K562 (cell line): ENCODE data around the gene DHRS2. TPM values are rescaled to one million over a fixed set of nuclear protein-coding genes. Genes with fewer than 3 reads are reported as not detected.

Experiments
- AFF1 ChIP-seq, 2 experiments: fragments of 450-650 bp; IDR thresholded peaks; 2 replicates each; pipeline ENCODE4 v1.6.1; 2018; ENCODE audit warnings: mild to moderate bottlenecking in 2 of 2, low read depth in 1 of 2; ENCODE audit not compliant: partially characterized antibody in 2 of 2
- ATF1 ChIP-seq, 2 experiments: fragments of 450-650 bp in 1 of 2; IDR thresholded peaks; 2 replicates each; pipeline ENCODE4 v1.6.1; 2016; ENCODE audit warnings: missing compliant biosample characterization in 1 of 2, missing genetic modification characterization in 1 of 2
- BACH1 ChIP-seq: fragments of 200-800 bp; sonication (Bioruptor generic); IDR thresholded peaks from 2 replicates; pipeline ENCODE4 v1.6.1; 2016; ENCODE audit warnings: missing genetic modification characterization, missing compliant biosample characterization
- BCOR ChIP-seq: fragments of 450-650 bp; IDR thresholded peaks from 2 replicates; pipeline ENCODE4 v1.6.1; 2016
- CREBBP ChIP-seq: IDR thresholded peaks from one replicate; pipeline ENCODE4 v1.6.1; 2012; ENCODE audit warnings: low read depth, mild to moderate bottlenecking, control low read depth, inconsistent platforms, low read length
- FOXJ2 ChIP-seq: fragments of 200-800 bp; sonication (Bioruptor generic); IDR thresholded peaks from 2 replicates; pipeline ENCODE4 v1.6.1; 2016; ENCODE audit warnings: missing genetic modification characterization, missing compliant biosample characterization
- HNRNPL ChIP-seq: fragments of 200-400 bp; formaldehyde crosslinking; IDR thresholded peaks from 2 replicates; pipeline ENCODE4 v1.6.1; 2017; ENCODE audit warnings: low read depth, mild to moderate bottlenecking, low read length
- ILK ChIP-seq: fragments of 450-650 bp; IDR thresholded peaks from 2 replicates; pipeline ENCODE4 v1.6.1; 2016; ENCODE audit warnings: missing genetic modification characterization, low read depth, mild to moderate bottlenecking, missing compliant biosample characterization, moderate library complexity, borderline replicate concordance
- KDM4B ChIP-seq, 2 experiments: fragments of 450-650 bp in 1 of 2; sonication (generic) in 1 of 2; IDR thresholded peaks; 2 replicates each; pipeline ENCODE4 v1.6.1; 2016 to 2017; ENCODE audit warnings: borderline replicate concordance in 2 of 2, antibody characterized with exemption in 1 of 2, low read depth in 1 of 2, mild to moderate bottlenecking in 1 of 2
- MXD1 ChIP-seq: fragments of 250-450 bp; sonication (Bioruptor Pico); IDR thresholded peaks from 2 replicates; pipeline ENCODE4 v1.8.0; 2021; ENCODE audit warnings: borderline replicate concordance, mild to moderate bottlenecking, moderate library complexity; ENCODE audit not compliant: poor library complexity, severe bottlenecking
- NFIC ChIP-seq: fragments of 450-650 bp; IDR thresholded peaks from 2 replicates; pipeline ENCODE4 v1.6.1; 2017; ENCODE audit warnings: mild to moderate bottlenecking, inconsistent platforms
- NR2C1 ChIP-seq, 2 experiments: fragments of 450-650 bp; IDR thresholded peaks; 2 replicates each; pipeline ENCODE4 v1.6.1; 2017; ENCODE audit warnings: mild to moderate bottlenecking in 2 of 2, antibody characterized with exemption in 1 of 2, inconsistent platforms in 1 of 2, missing compliant biosample characterization in 1 of 2, missing genetic modification characterization in 1 of 2
- PKNOX1 ChIP-seq: fragments of 450-650 bp; IDR thresholded peaks from 2 replicates; pipeline ENCODE4 v1.6.1; 2016
- SIX5 ChIP-seq, 2 experiments: IDR thresholded peaks; 2 replicates each; pipeline ENCODE4 v1.6.1; 2011; ENCODE audit warnings: low read length in 2 of 2, borderline replicate concordance in 1 of 2, low read depth in 1 of 2, mild to moderate bottlenecking in 1 of 2, moderate library complexity in 1 of 2; ENCODE audit not compliant: insufficient read depth in 1 of 2
- SMARCB1 ChIP-seq: IDR thresholded peaks from 2 replicates; pipeline ENCODE4 v1.6.1; 2011; ENCODE audit warnings: improper control_type of control experiment, low read depth; ENCODE audit not compliant: insufficient read length
- ZBED1 ChIP-seq: IDR thresholded peaks from 2 replicates; pipeline ENCODE4 v1.6.1; 2014
- ZNF280B ChIP-seq: fragments of 250-450 bp; sonication (Bioruptor Pico); IDR thresholded peaks from 2 replicates; pipeline ENCODE4 v1.5.1; 2021; ENCODE audit warnings: mild to moderate bottlenecking
- polyA plus RNA-seq, 8 experiments: library from polyadenylated mRNA; depleted of rRNA in 4 of 8; stranded (reverse) in 5 of 8; unstranded in 3 of 8; fragments of >200 nt; fragmentation: Nextera tagmentation in 2 of 8; fragmentation: Illumina TruSeq in 1 of 8; extraction: Ambion mirVana in 2 of 8; extraction: Trizol in 1 of 8; gene quantifications; 2 replicates each; pipeline versions ENCODE4 v1.2.1 to v1.2.3, GENCODE V29; 2011 to 2014; ENCODE audit warnings: inconsistent platforms in 1 of 8, missing spikeins in 1 of 8
- total RNA-seq, 7 experiments: library from RNA; depleted of rRNA in 6 of 7; stranded (reverse); fragments of >200 nt in 6 of 7; fragmentation: Illumina TruSeq in 2 of 7; extraction: Trizol in 2 of 7; gene quantifications; 2 replicates each; pipeline versions ENCODE4 v1.2.1 to v1.2.3, GENCODE V29; 2011 to 2021; ENCODE audit warnings: low replicate concordance in 1 of 7

Gene DHRS2
- total and polyA plus RNA-seq, 9 of the 15 experiments (the other 6 are each of a cell fraction or from before 2014, with no cell fraction given), result 2.9 to 96.8 (median 64.4) TPM

GRCh38 chr14:23694085-23694948 is 58.2 kb downstream of the DHRS2 start (continued):
- no peak for TF ChIP-seq MXD1 (CRISPR knock-in tag)
- TF ChIP-seq BACH1 (tag), result no peak
- no peak for TF ChIP-seq ATF1 (CRISPR knock-in tag; IDR thresholded peaks at IDR 0.05)
- no peak for TF ChIP-seq ATF1 (tag; IDR thresholded peaks at IDR 0.05)
- no peak for TF ChIP-seq ZNF280B
- no peak for TF ChIP-seq AFF1 (IDR thresholded peaks at IDR 0.05; ENCODE audit: low read depth in 1 of 2, partially characterized antibody in 2 of 2)
- no peak for TF ChIP-seq BCOR
- peak; percentile 39; the same call in 1 of the 2 replicates for TF ChIP-seq FOXJ2 (tag)
- TF ChIP-seq KDM4B (IDR thresholded peaks at IDR 0.05; ENCODE audit: borderline replicate concordance in 2 of 2, low read depth in 1 of 2), result no peak
- TF ChIP-seq ZBED1, result no peak
- peak; percentile 80 for TF ChIP-seq NFIC
- TF ChIP-seq SMARCB1, result no peak
- TF ChIP-seq SIX5 (IDR thresholded peaks at IDR 0.05; ENCODE audit: borderline replicate concordance in 1 of 2, insufficient read depth in 1 of 2, low read depth in 1 of 2, low read length in 2 of 2), result no peak
- peak; percentile 70 for TF ChIP-seq PKNOX1
- TF ChIP-seq CREBBP, result no peak
- TF ChIP-seq HNRNPL, result no peak
- no peak for TF ChIP-seq ILK (tag)
- no peak for TF ChIP-seq NR2C1 (IDR thresholded peaks at IDR 0.05)
- no peak for TF ChIP-seq NR2C1 (tag; IDR thresholded peaks at IDR 0.05)
